HG03342 (cell line): ENCODE data around the gene SHISAL1.

Experiments used
- ATAC-seq: cut with Tn5 transposase; IDR thresholded peaks from one replicate; pipeline ENCODE4 v1.9.1; 2021; ENCODE audit warnings: mild to moderate bottlenecking, moderate library complexity; ENCODE audit not compliant: unreplicated experiment

The SHISAL1 gene

GRCh38 chr22:44197271-44197670 lies 115.5 kb downstream of the SHISAL1 start:
- ATAC-seq: no peak

- ATAC-seq: no peak
These were observed 116.0 kb downstream of the SHISAL1 start for GRCh38 chr22:44196731-44197131.

GRCh38 chr22:44196241-44196640 lies 116.5 kb downstream of the SHISAL1 start:
- ATAC-seq: no peak

- ATAC-seq: no peak
These were observed 117.4 kb downstream of the SHISAL1 start for GRCh38 chr22:44195189-44195871.

- ATAC-seq: no peak
These were observed 118.2 kb downstream of the SHISAL1 start for GRCh38 chr22:44194569-44194968.
